ENCODE data around the gene PHYHD1. TPM values are rescaled to one million over a fixed set of nuclear protein-coding genes. Genes with fewer than 3 reads are reported as not detected.

PHYHD1 gene
- total RNA-seq, 2 experiments from 2014 or later: 83.5 to 150 TPM

- no peak overlapping the region for H3K27ac ChIP-seq (ENCODE audit: low read depth, low read length, poor library complexity, severe bottlenecking)
- ChIA-PET CTCF (ENCODE audit: unreplicated experiment) (no interaction called here), POLR2A (no interaction called here)
- H3K36me3 ChIP-seq (ENCODE audit: insufficient read depth, low read length): peaks cover 11% of the 10 kb centered on the region
- H3K4me3 ChIP-seq (ENCODE audit: low read depth, low read length, poor library complexity, severe bottlenecking): no peak overlapping the region
- H4K20me1 ChIP-seq (ENCODE audit: insufficient read depth, low read length): no peaks in the 10 kb centered on the region
- H3K79me2 ChIP-seq (ENCODE audit: insufficient read depth, low read depth, low read length): no peaks in the 10 kb centered on the region
- no peaks in the 10 kb centered on the region for H3K4me1 ChIP-seq (ENCODE audit: insufficient read depth, low read length, poor library complexity, severe bottlenecking)
- no peak overlapping the region for H2AFZ ChIP-seq (ENCODE audit: low read length)
- H3K9me3 ChIP-seq (ENCODE audit: low read length): no peaks in the 10 kb centered on the region
- TF ChIP-seq CTCF (conservative IDR thresholded peaks at IDR 0.05; ENCODE audit: low read length) (no peak), EZH2phosphoT487 (IDR thresholded peaks at IDR 0.05; ENCODE audit: borderline replicate concordance, low read depth, low read length) (no peak)
- no TSS peak for BruUV-seq (replicated peaks)
- H3K9me2 ChIP-seq (ENCODE audit: insufficient read depth, low read length): no peaks in the 10 kb centered on the region
- DNase-seq (ENCODE audit: low spot score): no peak
- H3K4me2 ChIP-seq (ENCODE audit: low read length): no peak overlapping the region
- intact Hi-C loops (cut with micrococcal nuclease; ENCODE audit: unreplicated experiment): no loop called here
Measured at GRCh38 chr9:128936171-128936865, 15.5 kb downstream of the PHYHD1 start.

- no peak overlapping the region for H2AFZ ChIP-seq (ENCODE audit: low read length)
- H4K20me1 ChIP-seq (ENCODE audit: insufficient read depth, low read length): no peaks in the 10 kb centered on the region
- H3K9me2 ChIP-seq (ENCODE audit: insufficient read depth, low read length): no peaks in the 10 kb centered on the region
- peaks cover 11% of the 10 kb centered on the region for H3K36me3 ChIP-seq (ENCODE audit: insufficient read depth, low read length)
- POLR2A ChIA-PET: interaction anchor here (0.6 kb wide), 1 partner anchor 65 kb away, joined by 3 read pairs; no protein-coding TSS in a partner anchor
- CTCF ChIA-PET (ENCODE audit: unreplicated experiment): no interaction called here
- H3K27ac ChIP-seq (ENCODE audit: low read depth, low read length, poor library complexity, severe bottlenecking): no peak overlapping the region
- TF ChIP-seq EZH2phosphoT487 (IDR thresholded peaks at IDR 0.05; ENCODE audit: borderline replicate concordance, low read depth, low read length) (no peak), CTCF (conservative IDR thresholded peaks at IDR 0.05; ENCODE audit: low read length) (no peak)
- H3K4me2 ChIP-seq (ENCODE audit: low read length): no peak overlapping the region
- no TSS peak for BruUV-seq (replicated peaks)
- H3K4me1 ChIP-seq (ENCODE audit: insufficient read depth, low read length, poor library complexity, severe bottlenecking): no peaks in the 10 kb centered on the region
- no peak for DNase-seq (ENCODE audit: low spot score)
- no peaks in the 10 kb centered on the region for H3K79me2 ChIP-seq (ENCODE audit: insufficient read depth, low read depth, low read length)
- intact Hi-C loops (cut with micrococcal nuclease; ENCODE audit: unreplicated experiment): no loop called here
- H3K9me3 ChIP-seq (ENCODE audit: low read length): no peaks in the 10 kb centered on the region
- no peak overlapping the region for H3K4me3 ChIP-seq (ENCODE audit: low read depth, low read length, poor library complexity, severe bottlenecking)
Measured at GRCh38 chr9:128937310-128938165, 16.8 kb downstream of the PHYHD1 start.
